Fibroblast of skin of left quadriceps (primary cell): ENCODE data around the gene C4B.
"Not testable (repeated sequence)": the region's sequence is repeated elsewhere in the genome, so short reads cannot be mapped to it uniquely, and the experiment has no call there.

Source experiments
- DNase-seq, 2 experiments: peaks; one replicate each; pipeline ENCODE4 v3.0.0-alpha.2; 2013; ENCODE audit warnings: low read depth in 2 of 2

C4B gene

GRCh38 chr6:31980998-31981397 lies 33.6 kb upstream of the C4B start:
- not testable (repeated sequence) for DNase-seq

DNA sequence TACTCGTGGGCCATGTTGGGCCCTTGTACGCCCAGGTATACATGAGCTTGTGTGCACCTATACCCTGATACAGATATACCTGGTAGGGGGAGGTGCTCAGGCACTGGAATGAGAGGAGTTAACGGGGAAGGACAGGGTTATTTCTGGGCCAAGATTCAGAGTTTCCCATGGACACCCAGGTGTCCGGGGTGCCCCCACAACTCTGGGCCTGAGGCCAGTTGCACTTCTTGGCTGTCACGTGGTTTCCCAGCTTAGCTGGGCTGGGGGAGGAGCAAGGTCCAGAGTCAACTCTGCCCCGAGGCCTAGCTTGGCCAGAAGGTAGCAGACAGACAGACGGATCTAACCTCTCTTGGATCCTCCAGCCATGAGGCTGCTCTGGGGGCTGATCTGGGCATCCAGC lies 32.9 kb upstream of the C4B start, which contains the start of gene C4A:
C4A (plus strand) TSS at position 314 of the 400 bp plus-strand sequence; CDS start at position 365, 51 bp downstream.
- DNase-seq: not testable (repeated sequence)

- DNase-seq: not testable (repeated sequence)
Observed at GRCh38 chr6:31989363-31989762, 25.2 kb upstream of the C4B start.

- not testable (repeated sequence) for DNase-seq
Observed at GRCh38 chr6:31994421-31994820, 20.2 kb upstream of the C4B start.

DNA sequence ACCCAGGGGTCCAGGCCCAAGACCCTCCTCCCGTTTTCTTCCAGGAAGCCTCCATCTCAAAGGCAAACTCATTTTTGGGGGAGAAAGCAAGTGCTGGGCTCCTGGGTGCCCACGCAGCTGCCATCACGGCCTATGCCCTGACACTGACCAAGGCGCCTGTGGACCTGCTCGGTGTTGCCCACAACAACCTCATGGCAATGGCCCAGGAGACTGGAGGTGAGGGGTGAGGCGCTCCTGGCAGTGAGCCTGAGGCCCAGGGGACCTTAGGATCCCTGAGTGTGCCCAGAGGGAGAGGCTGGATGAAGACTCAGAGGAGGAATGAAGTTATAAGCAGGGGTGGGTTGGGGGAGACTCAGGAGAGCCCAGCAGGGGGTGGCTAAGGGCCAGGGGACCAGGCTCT lies 18.2 kb upstream of the C4B start:
- DNase-seq: not testable (repeated sequence)

- DNase-seq: not testable (repeated sequence)
Observed at GRCh38 chr6:32002546-32003268, 11.9 kb upstream of the C4B start.

- DNase-seq: not testable (repeated sequence)
Observed at GRCh38 chr6:32003301-32003700, 11.3 kb upstream of the C4B start.

DNA sequence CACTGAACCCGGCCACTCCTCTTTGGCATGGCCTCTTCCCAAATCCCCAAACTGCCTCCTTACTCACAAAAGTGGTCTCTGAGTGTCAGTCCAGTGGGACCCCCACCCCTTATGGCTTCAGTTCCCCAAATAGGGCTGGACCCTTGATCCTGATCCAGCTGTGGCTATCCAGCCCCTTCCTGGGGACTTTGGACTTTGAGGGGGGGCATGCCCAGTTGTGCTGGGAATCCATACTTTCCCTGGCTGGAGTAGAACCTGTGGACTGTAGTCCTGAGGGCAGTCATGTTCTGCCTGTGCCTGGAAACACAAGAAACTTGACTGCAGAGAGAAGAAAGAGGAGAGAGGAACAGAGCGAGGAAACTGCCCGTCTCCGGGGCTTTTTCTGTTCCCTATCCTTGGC lies 10.2 kb upstream of the C4B start:
- DNase-seq: not testable (repeated sequence)

GRCh38 chr6:32004864-32005537 lies 9.6 kb upstream of the C4B start:
- not testable (repeated sequence) for DNase-seq

GRCh38 chr6:32005538-32005880 lies 9.1 kb upstream of the C4B start:
- DNase-seq: not testable (repeated sequence)

GRCh38 chr6:32005991-32006529 lies 8.5 kb upstream of the C4B start:
- DNase-seq: not testable (repeated sequence)

DNA sequence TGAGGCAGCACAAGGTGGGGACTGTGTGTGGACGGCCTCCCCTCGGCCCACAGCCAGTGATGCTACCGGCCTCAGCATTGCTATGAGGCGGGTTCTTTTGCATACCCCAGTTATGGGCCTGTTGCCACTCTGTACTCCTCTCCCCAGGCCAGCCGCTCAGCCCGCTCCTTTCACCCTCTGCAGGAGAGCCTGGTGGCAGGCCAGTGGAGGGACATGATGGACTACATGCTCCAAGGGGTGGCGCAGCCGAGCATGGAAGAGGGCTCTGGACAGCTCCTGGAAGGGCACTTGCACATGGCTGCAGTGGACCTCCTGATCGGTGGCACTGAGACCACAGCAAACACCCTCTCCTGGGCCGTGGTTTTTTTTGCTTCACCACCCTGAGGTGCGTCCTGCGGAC lies 7.5 kb upstream of the C4B start:
- not testable (repeated sequence) for DNase-seq

- DNase-seq: not testable (repeated sequence)
Observed at GRCh38 chr6:32008037-32008436, 6.6 kb upstream of the C4B start.

DNA sequence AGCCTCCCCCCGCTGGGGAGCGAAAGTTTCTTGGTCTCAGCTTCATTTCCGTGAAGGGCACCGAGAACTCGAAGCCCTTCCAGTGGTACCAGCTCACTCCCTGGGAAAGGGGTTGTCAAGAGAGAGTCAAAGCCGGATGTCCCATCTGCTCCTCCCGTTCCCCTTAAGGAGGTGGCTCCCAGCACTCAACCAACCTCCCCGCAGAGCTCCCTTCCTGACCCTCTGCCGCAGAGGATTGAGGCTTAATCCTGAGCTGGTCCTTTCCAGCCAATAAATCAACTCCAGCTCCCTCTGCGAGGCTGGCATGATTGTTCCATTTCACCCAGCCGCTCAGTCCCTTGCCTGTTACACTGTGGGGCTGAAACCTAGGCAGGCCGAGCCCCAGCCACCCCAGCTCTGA lies 6.0 kb upstream of the C4B start:
- not testable (repeated sequence) for DNase-seq

DNA sequence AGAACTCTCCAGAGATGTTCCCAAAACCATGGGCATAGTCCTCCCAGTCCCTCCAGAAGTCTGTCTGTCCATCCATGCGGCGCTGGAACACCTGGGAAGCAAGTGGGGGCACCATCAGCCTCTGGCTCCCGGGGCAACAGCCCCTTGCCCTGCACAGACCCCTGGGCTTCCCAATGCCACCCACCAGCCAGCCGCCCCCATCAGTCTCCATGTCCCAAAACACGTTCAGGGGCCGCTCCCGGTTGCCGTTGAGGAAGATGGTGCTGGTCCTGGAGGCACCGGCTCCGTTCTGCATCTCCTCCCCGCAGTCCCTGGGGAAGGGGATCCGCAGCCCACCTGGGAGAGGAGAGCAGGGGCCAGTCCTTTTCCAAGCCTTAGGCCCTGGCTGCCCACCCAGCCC lies 5.1 kb upstream of the C4B start:
- DNase-seq: not testable (repeated sequence)

DNA sequence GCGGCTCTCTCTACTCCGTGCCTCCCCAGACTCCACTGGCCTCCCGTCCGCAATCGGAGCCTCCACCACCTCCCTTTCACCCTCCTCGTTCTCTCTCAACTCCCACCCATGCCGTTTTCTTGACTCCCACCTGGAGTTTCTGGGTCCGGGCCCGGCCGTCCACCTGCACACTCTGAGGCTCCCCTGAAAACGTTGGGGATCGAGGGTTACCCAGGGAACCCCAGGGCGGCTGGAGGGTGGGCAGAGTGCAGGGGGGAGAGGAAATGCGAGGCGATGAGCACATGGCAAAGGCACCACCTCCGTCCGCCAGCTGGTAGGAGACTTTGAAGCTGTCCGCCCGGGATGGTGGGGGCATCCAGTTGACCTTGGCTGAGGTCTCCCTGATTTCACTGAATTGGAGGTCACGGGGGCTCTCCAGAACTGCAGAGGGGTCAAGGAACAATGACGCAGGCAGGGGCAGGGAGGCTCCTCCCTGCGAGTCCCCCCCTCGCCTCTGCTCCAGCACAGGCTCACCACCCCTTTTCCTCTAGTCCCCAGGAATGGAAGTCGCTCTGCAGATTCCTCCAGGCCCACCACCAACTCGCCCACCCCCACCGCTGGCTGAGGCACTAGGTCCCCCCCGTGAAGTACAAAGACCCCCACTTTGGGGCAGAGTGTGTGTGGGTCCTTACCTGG lies 3.6 kb upstream of the C4B start:
- not testable (repeated sequence) for DNase-seq

- not testable (repeated sequence) for DNase-seq
Observed at GRCh38 chr6:32012941-32013617, 1.5 kb upstream of the C4B start.

- not testable (repeated sequence) for DNase-seq
Observed at GRCh38 chr6:32013738-32014137, 857 bp upstream of the C4B start.

DNA sequence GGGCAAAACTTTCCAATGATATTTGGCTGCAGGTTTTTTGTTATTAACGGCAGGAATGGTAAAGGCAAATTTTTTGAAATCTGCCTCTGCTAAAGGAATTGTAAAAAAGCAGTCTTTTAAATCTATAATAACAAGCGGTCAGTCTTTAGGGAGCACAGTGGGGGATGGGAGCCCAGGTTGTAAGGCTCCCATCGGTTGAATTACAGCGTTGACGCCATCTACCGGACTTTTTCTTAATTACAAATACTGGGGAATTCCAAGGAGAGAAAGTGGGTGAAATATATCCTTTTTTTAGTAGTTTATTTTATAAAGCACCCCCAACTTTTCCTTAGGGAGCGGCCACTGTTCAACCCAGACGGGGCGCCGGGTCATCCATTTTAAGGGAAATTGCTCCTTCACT lies 7.5 kb downstream of the C4B start:
- not testable (repeated sequence) for DNase-seq

- not testable (repeated sequence) for DNase-seq
Observed at GRCh38 chr6:32028631-32029030, 14.0 kb downstream of the C4B start.

DNA sequence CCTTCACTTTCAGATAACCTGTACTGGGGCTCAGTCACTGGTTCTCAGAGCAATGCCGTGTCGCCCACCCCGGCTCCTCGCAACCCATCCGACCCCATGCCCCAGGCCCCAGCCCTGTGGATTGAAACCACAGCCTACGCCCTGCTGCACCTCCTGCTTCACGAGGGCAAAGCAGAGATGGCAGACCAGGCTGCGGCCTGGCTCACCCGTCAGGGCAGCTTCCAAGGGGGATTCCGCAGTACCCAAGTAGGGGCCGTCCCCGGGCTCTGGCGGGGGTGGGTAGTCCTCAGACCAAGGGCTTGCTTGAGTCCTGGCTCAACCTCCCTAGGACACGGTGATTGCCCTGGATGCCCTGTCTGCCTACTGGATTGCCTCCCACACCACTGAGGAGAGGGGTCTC lies 15.0 kb downstream of the C4B start:
- DNase-seq: not testable (repeated sequence)
